Cardiac ventricle fibroblast (primary cell): ENCODE data around the gene PHLPP2. TPM values are rescaled to one million over a fixed set of nuclear protein-coding genes. Genes with fewer than 3 reads are reported as not detected.

Source experiments
- total RNA-seq: library from RNA; depleted of rRNA; stranded (reverse); fragments of >200 nt; gene quantifications from 2 replicates; pipeline ENCODE4 v1.2.3, GENCODE V29; 2015

Gene PHLPP2
- 3.5 and 4.0 TPM in 2 replicates for total RNA-seq

GRCh38 chr16:71724320-71724751 lies at the start of gene PHLPP2:
Gene PHLPP2 (minus strand): TSS chr16:71724701. CDS start chr16:71714795, 9,906 bp downstream.

GRCh38 chr16:71626018-71626857 lies 98.3 kb downstream of the PHLPP2 start, which contains the start of gene MARVELD3:
Gene MARVELD3 (plus strand): TSS chr16:71626184. CDS start chr16:71626230, 46 bp downstream.

Other genes starting within 250 kb of the PHLPP2 start
- 1.8 and 3.3 TPM in 2 replicates for gene ZNF19, start 235.4 kb downstream of the PHLPP2 start, total RNA-seq
- gene CHST4, start 198.3 kb downstream of the PHLPP2 start, total RNA-seq, result not detected in 2 replicates
- gene TAT, start 147.6 kb downstream of the PHLPP2 start, total RNA-seq, result not detected in 2 replicates
- not detected in 2 replicates for gene MARVELD3, start 98.5 kb downstream of the PHLPP2 start, total RNA-seq
- 31.8 and 48.2 TPM in 2 replicates for gene AP1G1, start 84.1 kb upstream of the PHLPP2 start, total RNA-seq
- gene ATXN1L, start 121.3 kb upstream of the PHLPP2 start, total RNA-seq, result 12.2 TPM in 2 replicates
- 1.6 and 3.5 TPM in 2 replicates for gene ZNF821, start 159.5 kb upstream of the PHLPP2 start, total RNA-seq
- 123 and 148 TPM in 2 replicates for gene IST1, start 170.8 kb upstream of the PHLPP2 start, total RNA-seq